Occipital lobe (tissue), 2 donors: ENCODE measurements around the gene SCG3. TPM values are rescaled to one million over a fixed set of nuclear protein-coding genes. Genes with fewer than 3 reads are reported as not detected.

ENCODE experiments used
- DNase-seq: peaks from one replicate; lab custom pipeline; 2025; lab: John Stamatoyannopoulos, UW
- total RNA-seq: library from RNA; depleted of rRNA; stranded (reverse); fragments of >200 nt; gene quantifications from one replicate; pipeline ENCODE4 v1.2.3, GENCODE V29; 2014

The SCG3 gene
- total RNA-seq, 1 donor from 2014 or later = 30.6 TPM

DNA sequence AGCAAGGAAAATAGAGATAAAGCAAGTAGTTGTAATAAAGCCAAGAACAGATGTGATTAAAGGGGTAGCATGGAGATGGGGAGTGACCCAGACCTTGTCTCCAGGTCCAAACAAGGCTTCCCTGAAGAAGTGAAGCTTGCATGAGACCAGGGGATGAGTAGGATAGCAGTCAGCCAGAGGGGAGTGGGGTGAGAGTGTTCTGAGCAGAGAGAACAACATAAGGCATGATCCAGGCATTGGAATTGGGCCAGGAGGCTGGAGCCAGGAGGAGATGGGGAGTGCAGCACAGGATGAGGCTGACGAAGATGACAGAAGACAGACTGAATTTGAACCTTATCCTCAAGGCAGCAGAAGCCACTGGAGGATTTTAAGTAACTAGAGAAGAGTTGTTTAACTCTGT, 77.3 kb downstream of the SCG3 start:
- peak; percentile 35 for DNase-seq

- no peak for DNase-seq
Observed at GRCh38 chr15:51759557-51760070, 78.3 kb downstream of the SCG3 start.

- no peak for DNase-seq
Observed at GRCh38 chr15:51760805-51761204, 79.5 kb downstream of the SCG3 start.

DNA sequence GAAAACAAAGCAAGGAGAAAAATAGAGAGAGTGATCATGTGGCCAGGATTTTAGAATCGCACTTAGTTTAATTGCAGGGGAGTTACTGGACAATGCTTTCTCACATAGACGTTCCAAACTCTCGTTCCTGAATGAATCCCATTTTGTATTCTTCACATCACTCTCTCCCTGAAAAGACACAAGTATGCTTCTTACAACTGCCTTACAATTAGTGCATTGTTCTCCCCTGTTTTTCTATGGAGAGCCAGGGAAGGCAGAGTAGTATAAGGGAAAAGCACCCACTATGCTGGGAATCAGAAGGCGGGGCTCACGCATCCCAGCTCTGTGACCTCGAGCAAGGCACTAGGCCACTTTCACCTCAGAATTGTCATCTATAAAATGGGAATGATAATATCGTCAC, 84.4 kb downstream of the SCG3 start:
- no peak for DNase-seq

GRCh38 chr15:51766341-51766740, 85.0 kb downstream of the SCG3 start:
- DNase-seq = no peak

DNA sequence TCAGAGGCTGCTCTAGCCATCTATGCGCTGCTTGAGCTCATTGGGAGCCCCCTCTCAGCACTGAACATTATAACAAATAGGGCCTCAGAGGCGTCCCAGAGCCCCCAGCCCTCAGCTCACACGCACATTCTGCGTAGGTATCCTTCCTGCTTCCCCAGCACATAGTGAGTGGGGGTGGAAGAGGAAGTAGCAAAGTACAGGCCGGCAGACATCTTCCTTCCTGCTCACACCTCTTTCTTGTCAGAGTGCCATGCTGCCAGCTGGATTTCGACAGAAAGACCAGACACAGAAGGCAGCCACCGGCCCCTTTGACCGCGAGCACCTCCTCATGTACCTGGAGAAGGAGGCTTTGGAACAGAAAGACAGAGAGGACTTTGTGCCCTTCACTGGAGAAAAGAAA, 86.7 kb downstream of the SCG3 start:
- DNase-seq = no peak

Other genes with a start within 250 kb of the SCG3 start
- gene DMXL2, start 58.7 kb upstream of the SCG3 start, total RNA-seq = 148 TPM
- gene LYSMD2, start 56.2 kb downstream of the SCG3 start, total RNA-seq = 21.8 TPM
- 241 TPM for gene TMOD2, start 70.1 kb downstream of the SCG3 start, total RNA-seq
- 81.7 TPM for gene TMOD3, start 148.2 kb downstream of the SCG3 start, total RNA-seq